Left ventricle myocardium inferior (tissue), 1 donor: ENCODE results near the gene MAML2. TPM values are rescaled to one million over a fixed set of nuclear protein-coding genes. Genes with fewer than 3 reads are reported as not detected.

Experiments
- DNase-seq: peaks from one replicate; pipeline ENCODE4 v3.0.0-alpha.2; 2020
- H3K27ac ChIP-seq: fragments of 200-600 bp; replicated peaks from 2 replicates; pipeline ENCODE4 v1.8.0; 2021
- H3K27me3 ChIP-seq: fragments of 200-600 bp; 2 replicates; pipeline ENCODE4 v1.8.0; 2021; ENCODE audit warnings: low read depth
- H3K36me3 ChIP-seq: fragments of 200-600 bp; 2 replicates; pipeline ENCODE4 v1.8.0; 2021
- H3K4me1 ChIP-seq: fragments of 200-600 bp; 2 replicates; pipeline ENCODE4 v1.8.0; 2021
- H3K4me3 ChIP-seq: fragments of 200-600 bp; 2 replicates; pipeline ENCODE4 v1.8.0; 2021; ENCODE audit warnings: mild to moderate bottlenecking, moderate library complexity
- H3K9me3 ChIP-seq: fragments of 200-600 bp; replicated peaks from 2 replicates; pipeline ENCODE4 v1.8.0; 2021
- CTCF ChIP-seq: fragments of 200-600 bp; IDR thresholded peaks from 2 replicates; pipeline ENCODE4 v1.8.0; 2021; ENCODE audit warnings: antibody characterized with exemption, mild to moderate bottlenecking, borderline replicate concordance
- intact Hi-C: fragments of 100-400 bp; cut with micrococcal nuclease; formaldehyde crosslinking; loops from one replicate; pipeline ENCODE4 v1.11.0; 2022
- total RNA-seq: library from RNA; stranded (reverse); fragmentation: NEBNext Ultra II Directional; extraction: Animal tissue kit (Norgen Biotek cat#: 25700); gene quantifications from one replicate; pipeline ENCODE4 v1.2.1, GENCODE V29; 2021
- donor health status: DM: no; HTN: yes; CAD: no; lungs with severe emphysema.

Gene MAML2
- total RNA-seq, 1 donor from 2014 or later, result 4.5 TPM

- DNase-seq, result no peak
- H3K27ac ChIP-seq, result peak overlapping the region; percentile 72
- H3K4me1 ChIP-seq, result peaks cover 12% of the 10 kb centered on the region
- H3K9me3 ChIP-seq, result no peaks in the 10 kb centered on the region
- H3K27me3 ChIP-seq, result no peaks in the 10 kb centered on the region
- no peak for TF ChIP-seq CTCF
- intact Hi-C loops, result no loop called here
- no peak overlapping the region for H3K4me3 ChIP-seq
- no peaks in the 10 kb centered on the region for H3K36me3 ChIP-seq
These were observed 228.6 kb downstream of the MAML2 start for GRCh38 chr11:96114178-96115064.

GRCh38 chr11:96113193-96113681 is 229.8 kb downstream of the MAML2 start:
- H3K27ac ChIP-seq, result peak overlapping the region; percentile 72
- intact Hi-C loops, result no loop called here
- no peak for DNase-seq
- H3K36me3 ChIP-seq, result no peaks in the 10 kb centered on the region
- no peaks in the 10 kb centered on the region for H3K27me3 ChIP-seq
- TF ChIP-seq CTCF, result no peak
- H3K9me3 ChIP-seq, result no peaks in the 10 kb centered on the region
- peaks cover 12% of the 10 kb centered on the region for H3K4me1 ChIP-seq
- H3K4me3 ChIP-seq, result peak overlapping the region; percentile 3

DNA sequence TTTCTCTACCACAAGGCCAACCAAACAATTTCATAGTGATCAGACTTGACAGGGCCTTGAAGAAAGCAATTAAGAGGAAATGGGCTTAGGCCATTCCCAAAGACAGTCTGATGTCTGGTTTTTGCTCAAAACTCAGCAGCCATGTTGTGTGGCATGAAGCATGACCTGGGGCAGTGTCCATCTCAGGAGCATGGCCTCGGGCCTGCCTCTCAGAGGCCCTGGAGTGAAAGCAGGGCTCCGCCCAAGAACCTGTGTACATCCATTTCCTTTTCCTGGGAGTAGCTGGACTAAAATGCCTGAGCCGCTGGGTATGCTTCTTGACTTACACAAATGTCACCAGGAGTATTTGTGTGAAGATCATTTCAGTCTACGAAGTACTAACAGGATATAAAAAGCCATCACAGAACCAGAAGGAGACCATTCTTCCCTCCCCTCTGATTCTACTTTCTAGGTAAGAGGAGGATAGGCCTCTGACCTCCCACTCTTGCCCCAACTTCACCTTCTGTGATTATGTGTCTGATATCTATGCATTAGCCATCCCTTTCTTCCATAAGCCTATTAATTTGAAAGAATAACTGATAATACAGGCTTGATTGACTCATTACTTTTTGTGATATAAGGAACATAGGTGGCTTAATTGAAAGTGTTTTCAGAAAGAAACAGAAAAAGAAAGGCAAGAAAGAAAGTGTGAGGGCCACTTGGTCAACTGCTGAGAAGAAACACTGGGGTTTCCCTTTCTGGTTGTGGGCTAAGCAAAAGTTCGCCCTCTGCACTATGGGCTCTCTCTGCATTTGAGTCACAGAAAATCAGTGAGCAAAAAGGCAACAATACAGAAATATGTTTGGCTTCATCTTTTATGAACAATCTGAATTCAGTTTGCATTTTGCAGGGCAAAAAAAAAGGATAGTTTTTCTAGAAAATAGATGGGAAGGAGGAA is 230.5 kb downstream of the MAML2 start:
- Histone ChIP-seq H3K4me3 (peak overlapping the region; percentile 3), H3K9me3 (no peaks in the 10 kb centered on the region), H3K27ac (peak overlapping the region; percentile 72), H3K27me3 (no peaks in the 10 kb centered on the region), H3K36me3 (no peaks in the 10 kb centered on the region), H3K4me1 (peaks cover 12% of the 10 kb centered on the region)
- no peak for TF ChIP-seq CTCF
- no peak for DNase-seq
- intact Hi-C loops, result no loop called here

DNA sequence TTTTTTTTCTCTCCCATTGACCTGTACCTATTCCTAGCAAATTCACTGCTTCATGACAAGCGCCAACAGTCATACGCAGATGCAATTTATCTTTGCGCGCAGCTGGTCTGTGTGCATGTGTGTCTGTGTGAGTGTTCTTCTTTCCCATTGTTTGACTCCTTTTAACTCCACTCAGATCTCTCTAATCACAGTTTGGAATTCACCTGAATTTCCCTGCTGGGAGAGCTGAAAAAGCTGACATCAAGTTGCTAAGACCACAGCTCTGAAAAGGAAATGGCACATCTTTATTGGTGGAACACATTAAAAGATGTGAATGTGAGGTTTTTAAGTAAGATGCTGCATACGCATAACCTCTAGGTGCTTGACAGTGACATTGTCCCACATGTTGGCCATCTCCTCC is 231.7 kb downstream of the MAML2 start:
- Histone ChIP-seq H3K27me3 (no peaks in the 10 kb centered on the region), H3K27ac (peak overlapping the region; percentile 72), H3K4me3 (no peak overlapping the region), H3K4me1 (peaks cover 12% of the 10 kb centered on the region), H3K9me3 (no peaks in the 10 kb centered on the region), H3K36me3 (no peaks in the 10 kb centered on the region)
- intact Hi-C loops, result no loop called here
- TF ChIP-seq CTCF, result no peak
- no peak for DNase-seq

DNA sequence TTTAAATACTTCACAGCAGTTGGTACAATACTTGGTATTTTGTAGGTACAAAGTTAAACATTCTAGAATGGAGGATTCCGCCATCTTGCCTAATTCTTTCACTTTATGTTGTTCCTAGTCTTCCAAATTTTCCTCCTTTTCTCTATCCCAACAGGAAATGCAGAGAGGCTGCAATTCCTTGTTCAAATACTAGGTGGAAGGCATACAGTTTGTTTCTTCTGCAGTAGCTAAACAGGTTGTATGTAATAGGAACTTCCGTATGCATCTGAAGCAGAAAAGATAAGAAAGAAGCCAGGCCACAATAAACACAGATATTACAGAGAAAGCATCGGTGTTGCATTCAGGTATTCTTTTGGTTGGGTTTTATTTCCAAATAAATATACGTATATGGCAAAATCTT is 232.7 kb downstream of the MAML2 start:
- Histone ChIP-seq H3K9me3 (no peaks in the 10 kb centered on the region), H3K27ac (no peak overlapping the region), H3K27me3 (no peaks in the 10 kb centered on the region), H3K36me3 (no peaks in the 10 kb centered on the region), H3K4me1 (peaks cover 20% of the 10 kb centered on the region), H3K4me3 (no peak overlapping the region)
- intact Hi-C loops, result no loop called here
- TF ChIP-seq CTCF, result no peak
- no peak for DNase-seq
